ENCODE results near the gene GLI3.

- TF ChIP-seq ZFP3 (tag by site-specific recombination; IDR thresholded peaks at IDR 0.05; ENCODE audit: low read depth) (no peak), ZNF629 (tag by site-specific recombination; IDR thresholded peaks at IDR 0.05) (no peak)
- TF ChIP-seq, protein P1, sequence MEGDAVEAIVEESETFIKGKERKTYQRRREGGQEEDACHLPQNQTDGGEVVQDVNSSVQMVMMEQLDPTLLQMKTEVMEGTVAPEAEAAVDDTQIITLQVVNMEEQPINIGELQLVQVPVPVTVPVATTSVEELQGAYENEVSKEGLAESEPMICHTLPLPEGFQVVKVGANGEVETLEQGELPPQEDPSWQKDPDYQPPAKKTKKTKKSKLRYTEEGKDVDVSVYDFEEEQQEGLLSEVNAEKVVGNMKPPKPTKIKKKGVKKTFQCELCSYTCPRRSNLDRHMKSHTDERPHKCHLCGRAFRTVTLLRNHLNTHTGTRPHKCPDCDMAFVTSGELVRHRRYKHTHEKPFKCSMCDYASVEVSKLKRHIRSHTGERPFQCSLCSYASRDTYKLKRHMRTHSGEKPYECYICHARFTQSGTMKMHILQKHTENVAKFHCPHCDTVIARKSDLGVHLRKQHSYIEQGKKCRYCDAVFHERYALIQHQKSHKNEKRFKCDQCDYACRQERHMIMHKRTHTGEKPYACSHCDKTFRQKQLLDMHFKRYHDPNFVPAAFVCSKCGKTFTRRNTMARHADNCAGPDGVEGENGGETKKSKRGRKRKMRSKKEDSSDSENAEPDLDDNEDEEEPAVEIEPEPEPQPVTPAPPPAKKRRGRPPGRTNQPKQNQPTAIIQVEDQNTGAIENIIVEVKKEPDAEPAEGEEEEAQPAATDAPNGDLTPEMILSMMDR (tag by site-specific recombination; IDR thresholded peaks at IDR 0.05): no peak
Observed at GRCh38 chr7:41964849-41965745, 271.9 kb downstream of the GLI3 start.
